ENCODE measurements around the gene BMF.
A peak's percentile ranks its signal among the peaks of the same experiment; 100 is the strongest.
"Not testable (repeated sequence)": the region's sequence is repeated elsewhere in the genome, so short reads cannot be mapped to it uniquely, and the experiment has no call there.

The BMF gene

DNA sequence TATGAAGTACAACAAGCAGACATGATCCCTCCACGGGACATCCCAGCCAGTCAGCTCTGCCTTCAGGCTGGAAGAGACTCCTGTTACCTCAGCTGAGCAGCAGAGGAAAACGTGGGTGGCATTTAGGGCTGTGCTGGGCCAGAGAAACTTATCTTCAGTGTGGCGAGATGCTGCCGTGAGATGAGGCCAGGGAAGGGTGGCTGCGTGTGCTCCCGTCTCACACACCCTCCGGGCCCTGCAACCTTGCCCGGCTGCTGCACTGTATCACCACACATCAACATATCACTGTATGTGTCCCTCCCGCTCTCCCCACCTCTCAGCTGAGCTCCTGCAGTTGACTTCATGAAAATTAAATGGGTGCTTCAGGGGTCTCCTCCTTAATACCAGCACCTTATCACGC, 23.4 kb downstream of the BMF start:
- no peak for DNase-seq

GRCh38 chr15:40084650-40085049, 24.0 kb downstream of the BMF start:
- DNase-seq, result no peak

- no peak for DNase-seq
Measured at GRCh38 chr15:40082195-40082883, 26.3 kb downstream of the BMF start.

DNA sequence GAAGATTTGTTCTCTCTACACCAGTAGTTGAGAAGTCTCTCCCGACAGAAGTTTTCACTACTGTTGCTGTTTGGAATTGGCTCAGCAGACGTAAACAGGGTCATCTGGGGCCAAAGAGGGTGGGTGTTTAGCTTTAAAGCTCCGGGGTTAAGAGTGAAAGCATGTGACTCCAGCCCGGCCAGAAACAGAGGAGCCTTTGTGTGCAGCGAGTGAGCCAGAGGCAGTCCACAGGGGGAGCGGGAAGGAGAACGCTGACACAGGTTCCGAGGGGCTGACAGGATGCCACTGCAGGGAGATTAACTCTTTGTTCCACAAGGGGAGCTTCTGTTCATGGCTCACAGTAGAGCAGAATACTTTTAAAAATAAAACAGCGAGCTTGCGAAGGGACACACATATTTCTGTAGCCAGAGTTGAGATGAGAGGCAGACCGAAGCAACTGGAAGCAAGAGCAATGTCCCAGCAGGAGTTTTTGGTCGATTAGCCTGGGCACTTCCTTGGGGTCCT, 26.9 kb downstream of the BMF start:
- DNase-seq, result peak; percentile 84

- DNase-seq, result no peak
Measured at GRCh38 chr15:40080847-40081246, 27.8 kb downstream of the BMF start.

GRCh38 chr15:40080104-40080503, 28.6 kb downstream of the BMF start:
- no peak for DNase-seq

- no peak for DNase-seq
Measured at GRCh38 chr15:40079456-40079855, 29.2 kb downstream of the BMF start.

DNA sequence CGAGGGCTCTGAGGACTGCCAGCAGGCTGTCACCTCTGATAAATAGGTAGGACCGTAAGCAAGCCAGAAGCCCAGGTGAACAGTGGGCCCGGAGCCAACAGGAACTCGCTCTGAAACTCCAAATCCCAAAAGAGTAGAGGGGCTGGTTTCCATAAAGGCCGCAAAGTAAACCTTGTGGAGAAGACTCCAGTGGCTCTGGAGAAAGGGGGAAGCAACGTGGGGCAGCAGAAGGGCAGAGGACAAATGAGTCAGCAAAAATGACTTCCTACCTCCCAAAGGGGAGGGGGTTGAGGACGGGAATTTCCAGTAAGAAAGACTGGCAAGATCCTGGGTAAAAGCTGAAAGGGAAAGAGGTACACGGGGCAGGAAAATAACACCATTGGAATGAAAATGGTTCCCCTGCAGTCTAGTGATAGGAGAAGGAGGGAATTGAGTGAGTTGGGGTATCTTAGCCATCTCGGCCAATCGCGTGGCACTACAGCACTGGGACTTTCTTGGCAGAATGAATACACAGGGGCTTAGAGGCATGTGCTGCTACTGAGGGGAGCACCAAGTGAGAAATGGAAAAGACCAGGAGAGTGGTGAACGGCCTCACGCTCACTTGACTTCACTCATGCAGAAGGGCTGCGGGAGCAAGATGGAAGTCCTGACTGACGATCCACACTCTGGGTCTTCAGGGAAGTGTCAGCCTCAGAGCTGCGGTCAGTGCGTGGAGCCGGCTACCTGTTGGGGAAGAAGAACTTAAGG, 33.2 kb downstream of the BMF start:
- DNase-seq, result no peak

DNA sequence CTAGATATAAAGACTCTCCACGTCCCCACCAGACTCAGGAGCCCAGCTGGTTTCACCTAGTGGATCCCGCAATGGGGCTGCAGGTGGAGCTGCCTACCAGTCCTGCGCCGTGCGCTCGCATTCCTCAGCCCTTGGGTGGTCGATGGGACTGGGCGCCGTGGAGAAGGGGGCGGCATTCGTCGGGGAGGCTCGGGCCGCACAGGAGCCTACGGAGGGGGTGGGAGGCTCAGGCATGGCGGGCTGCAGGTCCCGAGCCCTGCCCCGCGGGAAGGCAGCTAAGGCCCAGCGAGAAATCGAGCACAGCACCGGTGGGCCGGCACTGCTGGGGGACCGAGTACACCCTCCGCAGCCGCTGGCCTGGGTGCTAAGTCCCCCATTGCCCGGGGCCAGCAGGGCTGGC, 34.0 kb downstream of the BMF start:
- DNase-seq, result not testable (repeated sequence)

DNA sequence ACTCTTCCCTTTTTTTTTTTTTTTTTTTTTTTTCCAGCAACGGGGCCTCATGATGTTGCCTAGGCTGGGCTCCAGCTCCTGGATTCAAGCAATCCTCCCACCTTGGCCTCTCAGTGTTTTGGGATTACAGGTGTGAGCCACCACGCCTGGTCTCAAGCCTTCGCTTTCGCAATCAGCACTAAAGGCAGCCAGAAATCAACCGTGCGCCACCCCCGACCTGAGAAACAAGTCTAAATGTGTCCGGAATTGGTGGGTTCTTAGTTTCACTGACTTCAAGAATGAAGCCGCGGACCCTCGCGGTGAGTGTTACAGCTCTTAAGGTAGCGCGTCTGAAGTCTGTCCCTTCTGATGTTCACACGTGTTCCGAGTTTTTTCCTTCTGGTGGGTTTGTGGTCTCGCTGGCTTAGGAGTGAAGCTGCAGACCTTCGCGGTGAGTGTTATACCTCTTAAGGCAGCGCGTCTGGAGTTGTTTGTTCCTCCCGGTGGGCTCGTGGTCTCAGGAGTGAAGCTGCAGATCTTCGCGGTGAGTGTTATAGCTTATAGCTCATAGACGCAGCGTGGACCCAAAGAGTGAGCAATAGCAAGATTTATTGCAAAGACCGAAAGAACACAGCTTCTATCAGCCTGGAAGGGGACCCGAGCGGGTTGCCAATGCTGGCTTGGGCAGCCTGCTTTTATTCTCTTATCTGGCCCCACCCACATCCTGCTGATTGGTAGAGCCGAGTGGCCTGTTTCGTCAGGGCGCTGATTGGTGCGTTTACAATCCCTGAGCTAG, 34.8 kb downstream of the BMF start:
- not testable (repeated sequence) for DNase-seq

GRCh38 chr15:40072216-40072990, 36.3 kb downstream of the BMF start:
- no peak for DNase-seq

DNA sequence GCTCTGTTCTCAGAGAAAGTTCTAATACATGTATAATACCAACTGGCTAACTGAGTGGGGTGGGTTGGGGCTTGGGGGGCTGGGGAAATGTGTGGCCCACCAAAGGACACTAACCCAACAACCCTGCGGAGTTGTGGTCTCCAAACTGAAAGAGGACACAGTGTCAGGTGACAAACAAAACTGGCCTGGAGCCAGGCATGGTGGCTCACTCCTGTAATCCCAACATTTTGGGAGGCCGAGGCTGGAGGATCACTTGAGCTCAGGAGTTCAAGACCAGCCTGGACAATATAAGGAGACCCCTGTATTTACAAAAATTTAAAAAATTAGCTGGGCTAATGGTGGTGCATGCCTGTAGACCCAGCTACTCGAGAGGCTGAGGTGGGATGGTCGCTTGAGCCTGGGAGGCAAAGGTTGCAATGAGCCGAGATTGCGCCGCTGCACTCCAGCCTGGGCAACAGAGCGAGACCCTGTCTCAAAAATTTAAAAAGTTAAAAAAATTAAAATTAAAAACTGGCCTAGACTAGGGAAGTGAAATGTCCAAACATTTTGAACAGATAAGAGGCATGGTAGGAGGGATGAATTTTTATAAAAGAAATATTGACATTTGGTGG, 38.0 kb downstream of the BMF start:
- no peak for DNase-seq

DNA sequence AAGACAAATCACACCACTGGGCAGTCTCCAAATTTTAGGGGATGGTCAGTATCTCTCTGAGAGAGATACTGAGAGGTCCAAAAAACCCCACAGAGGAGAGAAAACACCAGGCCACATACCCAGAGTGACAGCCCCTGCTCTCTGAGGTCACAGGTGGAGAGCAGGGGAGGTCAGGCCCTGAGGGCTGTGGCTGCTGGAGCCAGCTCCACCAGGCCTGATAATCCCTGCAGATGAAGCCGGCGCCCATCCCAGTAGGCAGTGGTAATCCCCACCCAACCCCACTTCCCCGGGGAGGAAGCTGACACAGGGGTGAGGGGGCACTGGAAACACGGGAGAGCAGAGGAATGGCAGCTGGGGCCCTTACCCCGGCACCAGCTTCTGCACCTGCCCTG, 38.5 kb downstream of the BMF start:
- DNase-seq, result no peak

GRCh38 chr15:40069178-40070165, 39.2 kb downstream of the BMF start:
- peak; percentile 88 for DNase-seq

DNA sequence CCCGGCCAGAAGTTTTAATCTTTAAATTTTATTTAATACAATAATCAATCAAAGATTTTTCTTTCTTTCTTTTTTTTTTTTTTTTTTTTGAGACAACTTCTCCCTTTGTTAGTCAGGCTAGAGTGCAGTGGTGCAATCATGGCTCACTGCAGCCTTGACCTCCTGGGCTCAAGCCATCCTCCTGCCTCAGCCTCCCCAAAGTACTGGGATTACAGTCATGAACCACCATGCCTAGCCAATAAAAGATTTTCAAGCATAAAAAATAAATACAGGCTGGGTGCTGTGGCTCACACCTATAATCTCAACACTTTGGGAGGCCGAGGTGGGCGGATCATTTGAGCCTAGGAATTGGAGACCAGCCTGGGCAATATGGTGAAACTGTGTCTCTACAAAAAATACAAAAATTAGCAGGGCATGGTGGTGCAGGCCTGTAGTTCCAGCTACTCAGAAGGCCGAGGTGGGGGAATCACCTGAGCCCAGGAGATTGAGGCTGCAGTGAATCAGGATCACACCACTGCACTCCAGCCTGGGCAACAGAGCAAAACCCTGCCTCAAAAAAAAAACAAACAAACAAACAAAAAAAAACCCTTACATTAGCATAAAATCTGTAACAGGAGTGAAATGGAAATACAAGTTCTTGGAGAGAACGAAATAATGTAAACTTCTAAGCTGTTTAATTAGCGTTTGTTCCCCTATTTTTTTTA, 40.6 kb downstream of the BMF start:
- DNase-seq, result no peak

DNA sequence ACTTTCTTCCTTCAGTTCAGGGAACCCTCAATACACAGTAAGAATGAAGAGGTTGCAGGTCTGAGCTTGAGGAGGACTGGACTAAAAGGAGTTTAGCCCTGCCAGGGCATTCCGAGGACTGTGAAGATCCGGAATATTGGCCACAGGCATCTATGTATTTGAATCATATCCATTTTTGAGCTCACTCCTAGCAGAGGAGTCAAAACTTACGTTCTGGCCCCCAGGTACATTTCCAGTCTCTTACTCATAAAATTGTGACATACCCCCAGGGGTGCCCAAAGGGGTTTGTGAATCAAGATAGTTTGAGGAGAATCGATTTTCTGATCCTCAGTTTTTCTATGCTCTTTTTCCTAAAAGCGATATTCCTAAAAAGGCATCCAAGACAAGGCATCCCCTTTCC, 42.1 kb downstream of the BMF start:
- DNase-seq, result no peak

DNA sequence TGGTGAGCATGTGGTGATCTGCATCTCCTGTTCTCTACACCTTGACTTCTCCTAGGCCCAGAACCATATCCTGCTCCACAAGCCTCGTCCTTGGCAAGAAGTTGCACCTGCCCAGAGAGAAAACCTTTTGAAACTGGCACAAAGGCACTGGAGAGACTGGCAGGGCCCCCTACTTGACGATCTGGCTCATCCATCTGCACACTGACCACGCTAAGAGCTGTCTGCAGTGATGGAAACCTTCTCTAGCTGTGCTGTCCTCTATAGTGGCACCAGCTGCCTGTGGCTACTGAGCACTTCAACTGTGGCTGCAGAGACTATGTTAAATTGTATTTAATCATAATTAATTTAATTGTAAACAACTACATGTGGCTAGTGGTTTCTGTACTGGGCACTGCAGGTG, 43.5 kb downstream of the BMF start:
- peak; percentile 4 for DNase-seq

GRCh38 chr15:40064231-40064894, 44.3 kb downstream of the BMF start:
- DNase-seq, result peak; percentile 26

GRCh38 chr15:40063563-40064011, 45.1 kb downstream of the BMF start:
- DNase-seq, result peak; percentile 73

All from left hindlimb (tissue), 1 donor.